Adrenal gland (tissue), 12 donors: Measurements from ENCODE around the gene PEPD. TPM values are rescaled to one million over a fixed set of nuclear protein-coding genes. Genes with fewer than 3 reads are reported as not detected.

Experiments used
- DNase-seq, 7 donors: peaks; one replicate each; pipeline ENCODE4 v3.0.0-alpha.2; 2019 to 2020
- H3K27ac ChIP-seq, 5 donors: fragments of 200-600 bp; sonication (generic) in 4 of 5; 1 replicate in 3 of 5; 2 replicates in 2 of 5; pipeline versions ENCODE4 v1.5.1 to v1.8.0; 2016 to 2020; ENCODE audit warnings: mild to moderate bottlenecking in 1 of 5
- H3K27me3 ChIP-seq: fragments of 200-600 bp; 2 replicates; pipeline ENCODE4 v1.8.0; 2021
- H3K36me3 ChIP-seq, 2 donors: fragments of 200-600 bp; replicated peaks in 1 of 2; 1 replicate in 1 of 2; 2 replicates in 1 of 2; pipeline versions ENCODE4 v1.5.1 to v1.8.0; 2018 to 2022
- H3K4me1 ChIP-seq, 2 donors: fragments of 200-600 bp; replicated peaks in 1 of 2; 1 replicate in 1 of 2; 2 replicates in 1 of 2; pipeline versions ENCODE4 v1.5.1 to v1.8.0; 2018 to 2021
- H3K4me3 ChIP-seq, 4 donors: fragments of 200-600 bp; sonication (generic) in 3 of 4; one replicate each; pipeline ENCODE4 v1.5.1; 2016 to 2018
- H3K9me3 ChIP-seq, 3 donors: fragments of 200-600 bp; sonication (generic) in 1 of 3; replicated peaks in 1 of 3; 1 replicate in 2 of 3; 2 replicates in 1 of 3; pipeline versions ENCODE4 v1.5.1 to v1.8.0; 2016 to 2021
- POLR2A ChIP-seq, 2 donors: fragments of 450-650 bp; IDR thresholded peaks; one replicate each; pipeline ENCODE4 v1.6.1; 2017; ENCODE audit warnings: antibody characterized with exemption in 2 of 2, mild to moderate bottlenecking in 2 of 2, moderate library complexity in 1 of 2
- WGBS, 4 donors: extraction: QIAGEN DNeasy Blood & Tissue Kit in 2 of 4; methylation state at CpG; one replicate each; pipeline versions ENCODE4 v1.1.5 to v1.1.7; 2013 to 2017; 5-methylcytosine and 5-hydroxymethylcytosine counted together
- intact Hi-C, 2 donors: fragments of 100-400 bp; cut with DNase I; formaldehyde crosslinking; loops; one replicate each; pipeline versions ENCODE4 v1.14.1 to v1.15.0; 2022 to 2023
- polyA plus RNA-seq, 3 donors: library from polyadenylated mRNA; stranded (reverse); fragments of 200-250 nt in 2 of 3; fragments of 350-450 nt in 1 of 3; fragmentation: Illumina TruSeq in 1 of 3; extraction: RNeasy Lipid Tissue Mini Kit (QIAGEN cat#74804) in 1 of 3; gene quantifications; one replicate each; pipeline ENCODE4 v1.2.3, GENCODE V29; 2013 to 2014
- total RNA-seq, 9 donors: library from RNA; depleted of rRNA in 4 of 9; stranded (reverse); fragments of >200 nt in 4 of 9; fragments of 120-200 nt in 1 of 9; fragmentation: NEBNext Ultra II Directional in 1 of 9; extraction: Animal tissue kit (Norgen Biotek cat#: 25700) in 1 of 9; gene quantifications; one replicate each; pipeline versions ENCODE4 v1.1.0 to v1.2.4, GENCODE V29; 2013 to 2023
- TF ChIP-seq, protein P1 (sequence below), 6 experiments: fragments of 450-650 bp in 4 of 6; fragments of 200-600 bp in 2 of 6; sonication (generic) in 1 of 6; IDR thresholded peaks; 1 replicate in 5 of 6; 2 replicates in 1 of 6; pipeline versions ENCODE4 v1.5.1 to v1.8.0; 2016 to 2021; ENCODE audit warnings: antibody characterized with exemption in 6 of 6, mild to moderate bottlenecking in 2 of 6, moderate library complexity in 1 of 6
- donor health status: healthy with polysubstance abuse.
- donor health status: Bipolar disorder and iron deficiency.
- donor health status: DM: yes; HTN: yes; CAD: no.
- donor health status: DM: no; HTN: no; CAD: no.
- donor health status: DM: no; HTN: no; CAD: no.
- donor health status: DM: yes; HTN: yes; CAD: no.

The PEPD gene
- total and polyA plus RNA-seq, 12 donors = 24.4 to 311 (median 116) TPM

- Histone ChIP-seq H3K27me3 (no peaks in the 10 kb centered on the region), H3K36me3 (no peaks in the 10 kb centered on the region), H3K9me3 (no peaks in the 10 kb centered on the region), H3K4me3 (no peak overlapping the region), H3K4me1 (peaks cover 1 to 30% of the 10 kb centered on the region in 2 donors), H3K27ac (peak overlapping the region in 2 of 5 donors; percentile 8 to 75)
- no peak for TF ChIP-seq POLR2A (IDR thresholded peaks at IDR 0.05)
- TF ChIP-seq, protein P1, sequence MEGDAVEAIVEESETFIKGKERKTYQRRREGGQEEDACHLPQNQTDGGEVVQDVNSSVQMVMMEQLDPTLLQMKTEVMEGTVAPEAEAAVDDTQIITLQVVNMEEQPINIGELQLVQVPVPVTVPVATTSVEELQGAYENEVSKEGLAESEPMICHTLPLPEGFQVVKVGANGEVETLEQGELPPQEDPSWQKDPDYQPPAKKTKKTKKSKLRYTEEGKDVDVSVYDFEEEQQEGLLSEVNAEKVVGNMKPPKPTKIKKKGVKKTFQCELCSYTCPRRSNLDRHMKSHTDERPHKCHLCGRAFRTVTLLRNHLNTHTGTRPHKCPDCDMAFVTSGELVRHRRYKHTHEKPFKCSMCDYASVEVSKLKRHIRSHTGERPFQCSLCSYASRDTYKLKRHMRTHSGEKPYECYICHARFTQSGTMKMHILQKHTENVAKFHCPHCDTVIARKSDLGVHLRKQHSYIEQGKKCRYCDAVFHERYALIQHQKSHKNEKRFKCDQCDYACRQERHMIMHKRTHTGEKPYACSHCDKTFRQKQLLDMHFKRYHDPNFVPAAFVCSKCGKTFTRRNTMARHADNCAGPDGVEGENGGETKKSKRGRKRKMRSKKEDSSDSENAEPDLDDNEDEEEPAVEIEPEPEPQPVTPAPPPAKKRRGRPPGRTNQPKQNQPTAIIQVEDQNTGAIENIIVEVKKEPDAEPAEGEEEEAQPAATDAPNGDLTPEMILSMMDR (IDR thresholded peaks at IDR 0.05) = no peak
- 75 to 80% (median 77%) methylated on average over 2 to 15 of the region's 15 CpGs for WGBS, 4 donors
- peak in 1 of 7 donors; percentile 12 for DNase-seq
- intact Hi-C loops = no loop called here
These were observed 123.8 kb downstream of the PEPD start for GRCh38 chr19:33397536-33398360.

DNA sequence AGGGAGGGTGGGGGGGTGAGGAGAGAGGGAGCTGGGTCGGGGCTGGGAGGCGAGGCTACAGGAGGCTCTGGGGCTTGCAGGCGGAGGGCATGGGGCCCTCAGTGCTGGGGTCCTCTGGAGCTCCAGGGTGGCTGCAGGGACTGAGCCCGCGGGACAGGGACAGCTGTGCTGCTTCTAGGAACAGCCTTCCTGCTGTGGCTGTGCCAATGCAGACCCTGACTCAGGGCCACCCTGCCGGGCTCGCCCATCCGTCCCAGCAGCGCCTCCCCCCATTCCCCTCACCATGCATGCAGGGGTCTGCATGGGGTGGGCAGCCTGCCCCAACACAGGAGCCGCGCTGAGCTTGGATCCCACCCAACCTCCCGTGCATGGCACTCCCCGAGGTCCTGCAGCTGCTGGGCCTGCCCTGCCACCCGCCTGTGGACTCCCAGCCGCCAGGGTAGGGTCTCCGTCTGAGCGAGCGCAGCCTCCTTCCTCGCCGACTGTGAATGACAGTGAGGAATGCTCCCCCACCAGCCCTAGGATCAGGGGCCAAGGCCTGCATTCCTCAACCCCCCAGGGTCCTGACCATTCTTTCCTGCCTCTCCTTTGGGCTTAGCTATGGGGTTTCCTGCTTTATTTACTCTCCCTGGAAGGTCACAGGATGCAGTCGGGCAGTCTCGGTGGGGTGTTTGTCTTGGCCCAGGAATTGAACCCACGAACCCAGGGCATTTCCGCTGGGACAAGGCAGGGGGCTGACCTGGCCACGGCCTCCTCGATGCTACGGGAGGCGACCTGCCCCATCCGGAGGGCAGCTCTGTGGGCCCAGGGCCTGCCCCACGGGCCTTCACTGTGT lies 124.7 kb downstream of the PEPD start:
- intact Hi-C loops = no loop called here
- H3K36me3 ChIP-seq = no peaks in the 10 kb centered on the region
- peak in 1 of 7 donors; percentile 57 for DNase-seq
- H3K9me3 ChIP-seq = no peaks in the 10 kb centered on the region
- peak overlapping the region in 1 of 5 donors; percentile 75 for H3K27ac ChIP-seq
- TF ChIP-seq, protein P1 (IDR thresholded peaks at IDR 0.05) = no peak
- TF ChIP-seq POLR2A (IDR thresholded peaks at IDR 0.05) = no peak
- H3K4me3 ChIP-seq = no peak overlapping the region
- WGBS, 4 donors = 62 to 74% (median 72%) methylated on average over 13 to 30 of the region's 30 CpGs
- peaks cover 10 to 38% of the 10 kb centered on the region in 2 donors for H3K4me1 ChIP-seq
- H3K27me3 ChIP-seq = no peaks in the 10 kb centered on the region

GRCh38 chr19:33395561-33396550 lies 125.7 kb downstream of the PEPD start:
- Histone ChIP-seq H3K27ac (peak overlapping the region in 1 of 5 donors; percentile 71), H3K4me3 (no peak overlapping the region), H3K36me3 (no peaks in the 10 kb centered on the region), H3K4me1 (peaks cover 12 to 44% of the 10 kb centered on the region in 2 donors), H3K9me3 (no peaks in the 10 kb centered on the region), H3K27me3 (no peaks in the 10 kb centered on the region)
- WGBS, 4 donors = 68 to 83% (median 77%) methylated on average over 10 to 31 of the region's 31 CpGs
- TF ChIP-seq POLR2A (IDR thresholded peaks at IDR 0.05) = no peak
- TF ChIP-seq, protein P1 (IDR thresholded peaks at IDR 0.05) = no peak
- intact Hi-C loops = no loop called here
- DNase-seq = peak in 1 of 7 donors; percentile 27
